ENCODE data around the gene IFNL3.

Gene IFNL3

GRCh38 chr19:39238944-39239343 is 5.9 kb downstream of the IFNL3 start:
- TF ChIP-seq CTCF (IDR thresholded peaks at IDR 0.05; ENCODE audit: low read depth, low read length, missing control alignments) = no peak
- in situ Hi-C loops (cut with HindIII; ENCODE audit: low pct_ligation_motif_present, low sequenced_read_pairs) = no loop called here
- no peak for DNase-seq

GRCh38 chr19:39238209-39238608 is 6.6 kb downstream of the IFNL3 start:
- in situ Hi-C loops (cut with HindIII; ENCODE audit: low pct_ligation_motif_present, low sequenced_read_pairs) = no loop called here
- Histone ChIP-seq H3K4me3 (ENCODE audit: low read depth, low read length) (no peak overlapping the region), H3K27ac (no peak overlapping the region)

More at GRCh38 chr19:39238944-39239343, 5.9 kb downstream of the IFNL3 start:
- Histone ChIP-seq H3K4me3 (ENCODE audit: low read depth, low read length) (no peak overlapping the region), H3K27ac (no peak overlapping the region), H3K27me3 (replicated peaks) (no peaks in the 10 kb centered on the region), H3K36me3 (replicated peaks) (no peaks in the 10 kb centered on the region)

GRCh38 chr19:39237200-39238184 is 7.3 kb downstream of the IFNL3 start:
- in situ Hi-C loops (cut with HindIII; ENCODE audit: low pct_ligation_motif_present, low sequenced_read_pairs) = no loop called here
- Histone ChIP-seq H3K4me3 (ENCODE audit: low read depth, low read length) (no peak overlapping the region), H3K36me3 (replicated peaks) (no peaks in the 10 kb centered on the region), H3K27ac (no peak overlapping the region), H3K27me3 (replicated peaks) (no peaks in the 10 kb centered on the region)
- TF ChIP-seq CTCF (IDR thresholded peaks at IDR 0.05; ENCODE audit: low read depth, low read length, missing control alignments) = no peak
- no peak for DNase-seq

More at GRCh38 chr19:39238209-39238608, 6.6 kb downstream of the IFNL3 start:
- no peak for DNase-seq
- no peaks in the 10 kb centered on the region for H3K27me3 ChIP-seq (replicated peaks)
- no peaks in the 10 kb centered on the region for H3K36me3 ChIP-seq (replicated peaks)
- no peak for TF ChIP-seq CTCF (IDR thresholded peaks at IDR 0.05; ENCODE audit: low read depth, low read length, missing control alignments)

GRCh38 chr19:39236527-39236926 is 8.3 kb downstream of the IFNL3 start:
- no peaks in the 10 kb centered on the region for H3K27me3 ChIP-seq (replicated peaks)
- no peak overlapping the region for H3K27ac ChIP-seq
- no peaks in the 10 kb centered on the region for H3K36me3 ChIP-seq (replicated peaks)
- no peak overlapping the region for H3K4me3 ChIP-seq (ENCODE audit: low read depth, low read length)
- DNase-seq = no peak
- in situ Hi-C loops (cut with HindIII; ENCODE audit: low pct_ligation_motif_present, low sequenced_read_pairs) = no loop called here
- no peak for TF ChIP-seq CTCF (IDR thresholded peaks at IDR 0.05; ENCODE audit: low read depth, low read length, missing control alignments)

- in situ Hi-C loops (cut with HindIII; ENCODE audit: low pct_ligation_motif_present, low sequenced_read_pairs) = no loop called here
- H3K27me3 ChIP-seq (replicated peaks) = no peaks in the 10 kb centered on the region
- no peak for DNase-seq
These were observed 12.1 kb downstream of the IFNL3 start for GRCh38 chr19:39232708-39233107.

More at GRCh38 chr19:39232708-39233107, 12.1 kb downstream of the IFNL3 start:
- Histone ChIP-seq H3K36me3 (replicated peaks) (no peaks in the 10 kb centered on the region), H3K4me3 (ENCODE audit: low read depth, low read length) (no peak overlapping the region), H3K27ac (no peak overlapping the region)
- no peak for TF ChIP-seq CTCF (IDR thresholded peaks at IDR 0.05; ENCODE audit: low read depth, low read length, missing control alignments)

All from brain microvascular endothelial cell (primary cell).